ENCODE data around the gene ZC3H10.

Gene ZC3H10

GRCh38 chr12:56127888-56128669, 10.0 kb downstream of the ZC3H10 start, which contains the start of gene ESYT1:
TSS of gene ESYT1 (plus strand) at chr12:56128267. CDS start at chr12:56128320, 53 bp downstream.
- peak; percentile 95 for DNase-seq (ENCODE audit: low spot score)

DNA sequence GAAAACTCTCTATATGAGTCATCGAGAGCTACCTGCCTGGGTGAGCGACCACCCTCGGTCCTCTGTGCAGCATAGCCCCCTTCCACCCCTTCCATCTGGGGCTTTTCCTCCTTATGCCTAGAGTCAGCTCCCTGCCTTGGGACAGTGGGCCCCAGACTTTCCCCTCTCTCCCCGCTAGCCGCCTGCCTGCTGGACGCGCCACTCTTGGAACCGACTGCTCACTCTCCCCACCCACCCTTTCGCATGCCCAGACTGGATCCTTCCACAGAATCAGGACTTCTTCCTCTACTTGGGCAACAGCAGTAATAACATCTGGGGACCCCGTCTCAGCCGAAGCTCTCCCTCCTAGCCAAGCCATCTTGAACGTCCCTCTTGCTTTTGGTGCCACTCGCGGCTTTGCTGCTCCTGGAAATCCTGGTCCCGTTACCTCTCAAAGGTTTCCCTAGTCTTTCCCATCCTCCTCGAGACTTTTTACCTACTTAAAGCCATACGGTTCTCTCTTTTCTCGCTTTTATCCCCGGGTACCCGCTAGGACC, 10.7 kb downstream of the ZC3H10 start:
- peak; percentile 23 for DNase-seq (ENCODE audit: low spot score)

- peak; percentile 80 for DNase-seq (ENCODE audit: low spot score)
These were observed 11.3 kb downstream of the ZC3H10 start for GRCh38 chr12:56129206-56129941.

DNA sequence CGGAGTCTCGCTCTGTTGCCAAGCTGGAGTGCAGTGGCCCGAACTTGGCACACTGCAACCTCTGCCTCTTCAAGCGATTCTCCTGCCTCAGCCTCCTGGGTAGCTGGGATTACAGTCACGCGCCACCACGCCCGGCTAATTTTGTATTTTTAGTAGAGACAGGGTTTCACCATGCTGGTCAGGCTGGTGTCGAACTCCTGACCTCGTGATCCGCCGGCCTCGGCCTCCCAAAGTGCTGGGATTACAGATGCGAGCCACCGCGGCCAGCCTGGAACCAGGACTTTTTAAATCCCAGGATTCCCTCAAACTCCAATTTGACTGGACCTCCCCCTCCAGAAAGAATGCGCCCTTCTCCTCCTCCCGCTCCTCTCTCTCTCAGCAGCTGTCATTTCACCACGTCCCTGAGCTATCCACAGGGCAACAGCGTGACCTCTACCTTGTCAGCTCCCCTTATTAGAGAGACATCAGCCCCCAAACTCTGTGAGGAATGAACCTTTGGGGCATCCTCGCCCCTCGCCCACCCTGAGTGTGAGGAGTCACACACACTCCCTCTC, 12.0 kb downstream of the ZC3H10 start:
- no peak for DNase-seq (ENCODE audit: low spot score)

GRCh38 chr12:56130876-56131275, 12.8 kb downstream of the ZC3H10 start:
- no peak for DNase-seq (ENCODE audit: low spot score)

DNA sequence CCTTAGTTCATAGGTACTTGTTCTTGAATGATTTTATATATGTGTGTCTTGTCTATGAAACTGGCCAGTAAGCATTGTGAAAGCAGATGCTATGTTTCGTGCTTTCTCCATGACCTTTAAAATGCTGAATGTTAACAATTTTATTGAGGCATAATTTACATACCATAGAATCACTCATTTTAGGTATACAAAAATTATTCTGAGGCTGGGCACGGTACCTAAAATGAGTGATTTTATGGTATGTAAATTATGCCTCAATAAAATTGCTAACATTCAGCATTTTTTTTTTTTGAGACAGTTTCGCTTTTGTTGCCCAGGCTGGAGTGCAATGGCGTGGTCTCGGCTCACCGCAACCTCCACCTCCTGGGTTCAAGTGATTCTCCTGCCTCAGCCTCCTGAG, 16.8 kb downstream of the ZC3H10 start:
- DNase-seq (ENCODE audit: low spot score): no peak

GRCh38 chr12:56137853-56138571, 19.9 kb downstream of the ZC3H10 start:
- no peak for DNase-seq (ENCODE audit: low spot score)

DNA sequence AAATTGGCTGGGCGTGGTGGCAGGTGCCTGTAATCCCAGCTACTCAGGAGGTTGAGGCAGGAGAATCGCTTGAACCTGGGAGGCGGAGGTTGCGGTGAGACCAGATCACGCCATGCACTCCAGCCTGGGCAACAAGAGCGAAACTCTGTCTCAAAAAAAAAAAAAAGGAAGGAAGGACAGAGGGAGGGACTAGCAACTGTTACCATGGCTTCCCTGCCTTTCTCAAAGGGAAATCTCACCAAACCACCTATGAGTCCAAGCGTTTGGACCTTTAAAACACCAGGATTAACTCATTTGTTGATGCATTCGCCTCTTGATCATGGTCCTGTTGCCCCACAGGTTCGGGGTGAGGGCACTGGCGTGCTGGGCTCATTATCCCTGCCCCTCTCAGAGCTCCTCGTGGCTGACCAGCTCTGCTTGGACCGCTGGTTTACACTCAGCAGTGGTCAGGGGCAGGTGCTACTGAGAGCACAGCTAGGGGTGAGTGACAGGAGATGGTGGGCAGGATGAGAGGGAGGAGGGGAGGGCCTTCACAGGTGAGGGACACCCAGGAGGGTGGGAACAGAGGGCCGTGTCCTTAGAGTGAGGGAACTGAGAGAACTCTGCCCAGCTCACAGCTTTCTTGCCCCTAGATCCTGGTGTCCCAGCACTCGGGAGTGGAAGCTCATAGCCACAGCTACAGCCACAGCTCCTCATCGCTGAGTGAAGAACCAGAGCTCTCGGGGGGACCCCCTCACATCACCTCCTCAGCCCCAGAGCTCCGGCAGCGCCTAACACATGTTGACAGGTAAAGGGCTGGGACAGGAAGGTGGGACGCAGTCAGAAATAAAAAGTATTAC, 24.1 kb downstream of the ZC3H10 start:
- DNase-seq (ENCODE audit: low spot score): no peak

- DNase-seq (ENCODE audit: low spot score): no peak
These were observed 25.2 kb downstream of the ZC3H10 start for GRCh38 chr12:56143217-56143616.

DNA sequence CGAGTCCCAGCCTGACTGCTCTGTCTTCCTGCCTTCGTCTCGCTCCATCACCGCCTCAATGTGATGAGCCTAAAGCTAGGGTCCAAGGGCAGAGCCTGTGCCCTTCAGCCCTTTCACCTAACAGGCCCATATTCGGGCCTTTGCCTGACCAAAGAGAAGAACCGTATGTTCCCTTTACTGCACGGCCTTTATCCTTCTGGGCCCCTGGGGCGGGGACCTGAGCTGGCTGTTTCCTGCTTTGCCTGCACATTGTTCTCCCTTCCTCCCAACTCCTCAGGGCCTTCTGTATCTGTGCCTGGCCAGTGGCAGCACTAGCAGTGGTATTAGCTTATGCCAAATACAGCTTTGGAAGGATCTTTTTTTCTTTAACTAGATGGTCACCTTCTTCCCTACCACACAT, 25.8 kb downstream of the ZC3H10 start:
- no peak for DNase-seq (ENCODE audit: low spot score)

DNA sequence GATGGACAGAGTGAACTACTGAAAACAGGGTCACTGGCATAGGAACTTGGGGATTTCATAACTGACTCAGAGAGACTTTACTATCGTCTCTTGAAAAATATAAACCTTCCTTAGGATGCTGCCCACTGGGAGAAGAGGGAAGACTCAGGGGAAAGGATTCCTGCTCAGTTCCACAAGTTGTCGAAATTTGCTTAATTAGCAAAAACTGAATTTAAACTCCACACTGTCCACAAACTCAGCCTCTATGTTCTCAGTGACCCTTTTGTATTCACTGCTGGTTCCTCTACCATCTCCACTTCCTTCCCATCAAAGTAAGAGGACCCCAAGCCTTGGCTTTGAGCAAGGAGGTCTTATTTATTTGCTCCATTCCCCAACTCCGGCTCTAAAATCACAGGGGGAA, 27.2 kb downstream of the ZC3H10 start:
- no peak for DNase-seq (ENCODE audit: low spot score)

- DNase-seq (ENCODE audit: low spot score): no peak
These were observed 28.7 kb downstream of the ZC3H10 start for GRCh38 chr12:56146492-56147460.

DNA sequence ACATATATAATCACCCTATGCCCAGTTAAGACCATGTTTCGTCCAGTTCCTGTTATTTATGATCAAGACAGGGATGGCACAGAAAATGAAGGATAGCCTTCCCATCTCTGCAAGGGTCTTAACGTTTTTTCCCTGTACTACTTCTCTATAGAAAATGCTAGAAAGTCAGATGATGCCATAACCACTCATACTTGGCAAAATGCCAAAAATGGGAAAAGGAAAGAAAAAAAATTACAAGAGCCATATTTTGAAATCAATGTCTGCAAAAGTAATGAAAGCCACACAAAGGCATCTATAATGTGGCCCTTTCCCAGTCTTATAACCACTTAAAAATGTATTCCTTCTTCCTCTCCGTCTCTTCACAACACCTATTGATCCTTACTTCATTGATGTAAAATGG, 32.5 kb downstream of the ZC3H10 start:
- no peak for DNase-seq (ENCODE audit: low spot score)

DNA sequence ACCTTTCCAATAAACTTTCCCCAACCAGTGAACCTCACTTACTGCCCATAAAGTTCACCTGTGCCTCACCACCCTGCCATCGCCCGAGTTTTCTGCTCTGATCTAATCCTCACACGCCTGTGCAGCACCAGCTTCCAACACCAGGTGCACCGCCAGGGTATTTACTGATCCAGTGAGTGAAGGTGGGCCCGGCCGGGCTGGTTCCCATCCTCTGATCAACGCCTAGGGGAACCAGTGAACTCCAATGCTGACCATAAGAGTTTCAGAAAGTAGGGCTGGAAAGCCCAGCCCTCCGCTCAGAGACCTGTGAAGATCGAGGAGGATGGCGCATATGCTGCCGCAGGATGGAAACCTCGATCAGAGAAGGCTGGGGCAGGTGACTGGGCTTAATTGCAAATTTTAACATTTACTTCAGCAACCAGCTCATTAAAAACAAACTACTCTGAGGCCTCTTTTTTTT, 33.6 kb downstream of the ZC3H10 start:
- peak; percentile 77 for DNase-seq (ENCODE audit: low spot score)

- DNase-seq (ENCODE audit: low spot score): peak; percentile 94
These were observed 34.2 kb downstream of the ZC3H10 start, which contains the start of gene MYL6B for GRCh38 chr12:56152132-56152755. TSS of gene MYL6B (plus strand) at chr12:56152587. CDS start at chr12:56153919, 1,332 bp downstream.

- no peak for DNase-seq (ENCODE audit: low spot score)
These were observed 35.0 kb downstream of the ZC3H10 start for GRCh38 chr12:56152756-56153677.

DNA sequence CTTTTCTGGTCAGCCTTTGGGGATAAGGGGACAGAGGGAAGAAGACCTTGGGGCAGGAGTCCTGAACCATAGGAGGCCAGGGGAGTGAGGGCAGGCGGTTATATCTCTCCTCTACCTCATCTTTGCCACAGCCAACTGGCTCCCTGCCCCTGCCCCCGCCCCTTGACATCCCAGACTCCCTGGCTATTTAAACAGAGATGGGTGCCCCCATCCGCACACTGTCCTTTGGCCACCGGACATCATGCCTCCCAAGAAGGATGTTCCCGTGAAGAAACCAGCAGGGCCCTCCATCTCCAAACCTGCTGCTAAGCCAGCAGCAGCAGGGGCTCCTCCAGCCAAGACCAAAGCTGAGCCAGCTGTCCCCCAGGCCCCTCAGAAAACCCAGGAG, 35.6 kb downstream of the ZC3H10 start:
- DNase-seq (ENCODE audit: low spot score): no peak

- no peak for DNase-seq (ENCODE audit: low spot score)
These were observed 36.2 kb downstream of the ZC3H10 start for GRCh38 chr12:56154246-56154771.

Measured in iPS-NIHi11 (cell line).